Endothelial cell (in vitro differentiated cells): Measurements from ENCODE around the gene CARNS1. TPM values are rescaled to one million over a fixed set of nuclear protein-coding genes. Genes with fewer than 3 reads are reported as not detected.
"Not testable (repeated sequence)": the region's sequence is repeated elsewhere in the genome, so short reads cannot be mapped to it uniquely, and the experiment has no call there.

Experiments
- DNase-seq: peaks from one replicate; pipeline ENCODE4 v3.0.0; 2021; ENCODE audit warnings: low spot score
- H3K27ac Mint-ChIP-seq: one replicate; pipeline ENCODE4 v1.8.0; 2021; ENCODE audit warnings: mixed read lengths, inconsistent platforms; ENCODE audit not compliant: unreplicated experiment
- H3K27me3 Mint-ChIP-seq: one replicate; pipeline ENCODE4 v1.8.0; 2021; ENCODE audit warnings: mild to moderate bottlenecking, moderate library complexity, mixed read lengths, inconsistent platforms; ENCODE audit not compliant: unreplicated experiment
- H3K36me3 Mint-ChIP-seq: one replicate; pipeline ENCODE4 v1.8.0; 2021; ENCODE audit warnings: mild to moderate bottlenecking, low read depth, mixed read lengths, inconsistent platforms; ENCODE audit not compliant: unreplicated experiment
- H3K4me1 Mint-ChIP-seq: one replicate; pipeline ENCODE4 v1.8.0; 2021; ENCODE audit warnings: mild to moderate bottlenecking, mixed read lengths, inconsistent platforms; ENCODE audit not compliant: unreplicated experiment
- H3K4me3 Mint-ChIP-seq: one replicate; pipeline ENCODE4 v1.8.0; 2021; ENCODE audit warnings: mild to moderate bottlenecking, mixed read lengths, inconsistent platforms; ENCODE audit not compliant: unreplicated experiment
- H3K9me3 Mint-ChIP-seq: one replicate; pipeline ENCODE4 v1.8.0; 2021; ENCODE audit warnings: mixed read lengths, inconsistent platforms; ENCODE audit not compliant: unreplicated experiment
- CTCF ChIP-seq: fragments of 200-600 bp; sonication (generic); IDR thresholded peaks from one replicate; pipeline ENCODE4 v1.5.0; 2021; ENCODE audit warnings: antibody characterized with exemption; ENCODE audit not compliant: unreplicated experiment
- total RNA-seq: library from RNA; stranded (reverse); fragmentation: NEBNext Ultra II Directional; extraction: Animal tissue kit (Norgen Biotek cat#: 25700); gene quantifications from one replicate; pipeline ENCODE4 v1.2.1, GENCODE V29; 2021; ENCODE audit not compliant: unreplicated experiment

CARNS1 gene
- total RNA-seq, 1 donor from 2014 or later: not detected

GRCh38 chr11:67401495-67402191 lies 13.8 kb upstream of the CARNS1 start, which contains the start of gene PPP1CA:
TSS of gene PPP1CA (minus strand) at chr11:67401858. CDS start at chr11:67401782, 76 bp downstream.
- peak; percentile 95 for DNase-seq
- no peaks in the 10 kb centered on the region for H3K9me3 Mint-ChIP-seq
- peak within 1 kb of the TSS; percentile 89 for H3K27ac Mint-ChIP-seq
- peak; percentile 83 for TF ChIP-seq CTCF
- peaks cover 12% of the 10 kb centered on the region for H3K36me3 Mint-ChIP-seq
- H3K4me3 Mint-ChIP-seq: peak within 1 kb of the TSS; percentile 90
- H3K27me3 Mint-ChIP-seq: peaks cover 11% of the 10 kb centered on the region
- H3K4me1 Mint-ChIP-seq: peaks cover 37% of the 10 kb centered on the region

- Mint-ChIP-seq H3K4me1 (peaks cover 36% of the 10 kb centered on the region), H3K36me3 (peaks cover 12% of the 10 kb centered on the region), H3K4me3 (peak overlapping the region; percentile 31), H3K27me3 (peaks cover 12% of the 10 kb centered on the region), H3K27ac (peak overlapping the region; percentile 89)
- not testable (repeated sequence) for DNase-seq, H3K9me3 Mint-ChIP-seq
These were observed 13.2 kb upstream of the CARNS1 start for GRCh38 chr11:67402192-67402839.

GRCh38 chr11:67403085-67403484 lies 12.4 kb upstream of the CARNS1 start:
- peaks cover 30% of the 10 kb centered on the region for H3K4me1 Mint-ChIP-seq
- peaks cover 10% of the 10 kb centered on the region for H3K27me3 Mint-ChIP-seq
- not testable (repeated sequence) for H3K9me3 Mint-ChIP-seq, DNase-seq, H3K36me3 Mint-ChIP-seq, H3K4me3 Mint-ChIP-seq
- peak overlapping the region; percentile 64 for H3K27ac Mint-ChIP-seq

- peaks cover 9% of the 10 kb centered on the region for H3K27me3 Mint-ChIP-seq
- H3K4me3 Mint-ChIP-seq: peak overlapping the region; percentile 48
- peaks cover 33% of the 10 kb centered on the region for H3K4me1 Mint-ChIP-seq
- no peak for DNase-seq
- peak overlapping the region; percentile 76 for H3K27ac Mint-ChIP-seq
- peaks cover 4% of the 10 kb centered on the region for H3K36me3 Mint-ChIP-seq
- no peaks in the 10 kb centered on the region for H3K9me3 Mint-ChIP-seq
- no peak for TF ChIP-seq CTCF
These were observed 10.8 kb upstream of the CARNS1 start for GRCh38 chr11:67404515-67405195.

- no peak for TF ChIP-seq CTCF
- Mint-ChIP-seq H3K27ac (no peak overlapping the region), H3K27me3 (peaks cover 9% of the 10 kb centered on the region), H3K9me3 (no peaks in the 10 kb centered on the region), H3K36me3 (peaks cover 4% of the 10 kb centered on the region), H3K4me3 (no peak overlapping the region), H3K4me1 (peaks cover 34% of the 10 kb centered on the region)
- no peak for DNase-seq
These were observed 10.3 kb upstream of the CARNS1 start for GRCh38 chr11:67405196-67405567.
